Heart right ventricle (tissue), 16 donors: ENCODE data around the gene KPNB1. TPM values are rescaled to one million over a fixed set of nuclear protein-coding genes. Genes with fewer than 3 reads are reported as not detected.
"Not testable (repeated sequence)": the region's sequence is repeated elsewhere in the genome, so short reads cannot be mapped to it uniquely, and the experiment has no call there.

Experiments used
- ATAC-seq, 8 donors: fragments of 200-7000 bp; cut with Tn5 transposase; one replicate each; pipeline ENCODE4 v1.9.1; 2020; ENCODE audit warnings: mild to moderate bottlenecking in 8 of 8, moderate library complexity in 8 of 8, moderate number of reproducible peaks in 1 of 8
- DNase-seq, 2 donors: peaks; one replicate each; pipeline ENCODE4 v3.0.0-alpha.2; 2020
- H3K27ac ChIP-seq, 10 donors: fragments of 200-600 bp; sonication (generic) in 2 of 10; one replicate each; pipeline versions ENCODE4 v1.5.0 to v1.8.0; 2020 to 2022; ENCODE audit warnings: mild to moderate bottlenecking in 3 of 10
- H3K27me3 ChIP-seq, 7 donors: fragments of 200-600 bp; one replicate each; pipeline ENCODE4 v1.8.0; 2021 to 2022; ENCODE audit warnings: mild to moderate bottlenecking in 2 of 7
- H3K36me3 ChIP-seq, 9 donors: fragments of 200-600 bp; sonication (generic) in 1 of 9; one replicate each; pipeline versions ENCODE4 v1.5.0 to v1.8.0; 2020 to 2022; ENCODE audit warnings: mild to moderate bottlenecking in 2 of 9
- H3K4me1 ChIP-seq, 9 donors: fragments of 200-600 bp; sonication (generic) in 1 of 9; one replicate each; pipeline versions ENCODE4 v1.5.0 to v1.8.0; 2020 to 2022; ENCODE audit warnings: mild to moderate bottlenecking in 4 of 9
- H3K4me3 ChIP-seq, 10 donors: fragments of 200-600 bp; sonication (generic) in 2 of 10; one replicate each; pipeline versions ENCODE4 v1.5.0 to v1.8.0; 2020 to 2022; ENCODE audit warnings: mild to moderate bottlenecking in 7 of 10, moderate library complexity in 2 of 10
- H3K9me3 ChIP-seq, 11 donors: fragments of 200-600 bp in 10 of 11; sonication (generic) in 2 of 11; one replicate each; pipeline versions ENCODE4 v1.5.0 to v1.8.0; 2013 to 2022; ENCODE audit warnings: mild to moderate bottlenecking in 2 of 11, control low read depth in 1 of 11, moderate library complexity in 1 of 11
- CTCF ChIP-seq, 9 donors: fragments of 200-600 bp; sonication (generic) in 2 of 9; IDR thresholded peaks; one replicate each; pipeline versions ENCODE4 v1.5.0 to v1.8.0; 2021 to 2022; ENCODE audit warnings: antibody characterized with exemption in 9 of 9, mild to moderate bottlenecking in 5 of 9, moderate library complexity in 1 of 9
- WGBS, 2 donors: extraction: QIAGEN DNeasy Blood & Tissue Kit; methylation state at CpG; one replicate each; pipeline ENCODE4 v1.1.7; 2013; ENCODE audit warnings: inconsistent platforms in 1 of 2; 5-methylcytosine and 5-hydroxymethylcytosine counted together
- intact Hi-C, 10 donors: fragments of 100-400 bp; cut with DNase I; formaldehyde crosslinking; loops; one replicate each; pipeline versions ENCODE4 v1.11.1 to v1.14.2; 2022
- polyA plus RNA-seq, 2 donors: library from polyadenylated mRNA; stranded (reverse); fragments of 200-250 nt; gene quantifications; one replicate each; pipeline ENCODE4 v1.2.3, GENCODE V29; 2013
- total RNA-seq, 10 donors: library from RNA; stranded (reverse); fragmentation: NEBNext Ultra II Directional in 3 of 10; extraction: Animal tissue kit (Norgen Biotek cat#: 25700) in 3 of 10; gene quantifications; one replicate each; pipeline versions ENCODE4 v1.2.1 to v1.2.4, GENCODE V29; 2021 to 2023
- donor health status: Arrhythmogenic right ventricular cardiomyopathy.
- donor health status: ischemic (EF 13 %, LVEDD 7.1; RV severe dilation, severe dysfunction).
- donor health status: healthy with polysubstance abuse.
- donor health status: DM: no; HTN: yes; CAD: no.
- donor health status: DM: no; HTN: no; CAD: no.
- donor health status: ischemic (EF 25% LVEDD 6.9; RV normal size, moderate dysfunction).
- donor health status: ischemic (EF 25% LVEDD 5.7; RV mildly dilated, moderate dysfunction).
- donor health status: healthy.
- donor health status: DM: yes; HTN: yes; CAD: no.
- donor health status: Ischemic cardiomyopathy.
- donor health status: ischemic (EF 35%, LVEDD 5.7; RV mildly dilated, moderate dysfunction).
- donor health status: nonischemic (EF 11% LVEDD 7.7; RV severe dilation, severe dysfunction).
- donor health status: DM: yes; HTN: yes; CAD: no.
- donor health status: PGD.
- donor health status: ischemic (EF 29% LVEDD 5.4; RV normal size, mild dysfunction).
- donor health status: nonischemic (EF 23%, LVEDD 6.1; RV moderate dilation, normal function).

Gene KPNB1
- total and polyA plus RNA-seq, 12 donors, result 30.6 to 236 (median 182) TPM

GRCh38 chr17:47676199-47676472 is 26.4 kb downstream of the KPNB1 start:
- intact Hi-C loops, result loop anchor here in 2 of 10 donors (10.0 kb wide), 2 partner anchors 59 to 119 kb away; partner anchors contain the start of gene TBX21 (in 1 of the 2)
- ATAC-seq, result peak in 1 of 8 donors; percentile 15
- Histone ChIP-seq H3K4me1 (peaks cover 0 to 19% (median 11%) of the 10 kb centered on the region in 9 donors), H3K27me3 (no peaks in the 10 kb centered on the region), H3K27ac (peak overlapping the region in 1 of 10 donors; percentile 0), H3K9me3 (no peaks in the 10 kb centered on the region), H3K4me3 (no peak overlapping the region), H3K36me3 (peaks cover 1 to 100% (median 96%) of the 10 kb centered on the region in 9 donors)
- 65 to 76% methylated on average over 4 of the region's 4 CpGs for WGBS, 2 donors
- TF ChIP-seq CTCF (IDR thresholded peaks at IDR 0.05), result no peak
- DNase-seq, result no peak

GRCh38 chr17:47676510-47677165 is 26.9 kb downstream of the KPNB1 start:
- H3K27ac ChIP-seq, result no peak overlapping the region
- H3K4me3 ChIP-seq, result no peak overlapping the region
- H3K27me3 ChIP-seq, result no peaks in the 10 kb centered on the region
- peaks cover 0 to 19% (median 11%) of the 10 kb centered on the region in 9 donors for H3K4me1 ChIP-seq
- DNase-seq (no peak), ATAC-seq (no peak)
- H3K36me3 ChIP-seq, result peaks cover 0 to 100% (median 96%) of the 10 kb centered on the region in 9 donors
- TF ChIP-seq CTCF (IDR thresholded peaks at IDR 0.05), result no peak
- 58% methylated on average over 7 of the region's 7 CpGs for WGBS, 2 donors
- intact Hi-C loops, result loop anchor here in 2 of 10 donors (10.0 kb wide), 2 partner anchors 58 to 118 kb away; partner anchors contain the start of gene TBX21 (in 1 of the 2)
- no peaks in the 10 kb centered on the region for H3K9me3 ChIP-seq

DNA sequence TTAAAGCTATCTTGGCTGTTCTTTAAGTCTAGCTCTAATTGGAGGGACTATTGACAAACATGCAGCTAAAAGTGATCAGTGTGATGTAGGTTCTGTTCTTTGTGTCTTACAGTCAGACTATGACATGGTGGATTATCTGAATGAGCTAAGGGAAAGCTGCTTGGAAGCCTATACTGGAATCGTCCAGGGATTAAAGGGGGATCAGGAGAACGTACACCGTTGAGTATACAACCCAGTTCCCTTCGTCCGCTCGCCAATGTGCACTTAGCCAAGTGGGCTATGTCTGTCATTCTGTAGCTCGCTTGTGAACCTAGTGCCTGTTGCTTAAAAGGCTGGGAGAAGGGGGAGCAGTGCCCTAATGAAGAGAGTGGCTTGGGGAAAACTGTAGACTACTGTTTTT is 28.5 kb downstream of the KPNB1 start:
- no peaks in the 10 kb centered on the region for H3K27me3 ChIP-seq
- peaks cover 0 to 19% (median 11%) of the 10 kb centered on the region in 9 donors for H3K4me1 ChIP-seq
- no peak overlapping the region for H3K27ac ChIP-seq
- H3K4me3 ChIP-seq, result no peak overlapping the region
- no peak for DNase-seq
- WGBS, 2 donors, result 80 to 90% methylated on average over 7 of the region's 7 CpGs
- no peak for ATAC-seq
- intact Hi-C loops, result loop anchor here in 2 of 10 donors (10.0 kb wide), 2 partner anchors 57 to 117 kb away; partner anchors contain the start of gene TBX21 (in 1 of the 2)
- no peaks in the 10 kb centered on the region for H3K9me3 ChIP-seq
- peaks cover 0 to 100% (median 95%) of the 10 kb centered on the region in 9 donors for H3K36me3 ChIP-seq
- no peak for TF ChIP-seq CTCF (IDR thresholded peaks at IDR 0.05)

- Histone ChIP-seq H3K4me3 (no peak overlapping the region), H3K27me3 (no peaks in the 10 kb centered on the region), H3K4me1 (peaks cover 0 to 19% (median 3%) of the 10 kb centered on the region in 9 donors), H3K27ac (no peak overlapping the region), H3K36me3 (peaks cover 0 to 100% (median 69%) of the 10 kb centered on the region in 9 donors), H3K9me3 (no peaks in the 10 kb centered on the region)
- WGBS, 2 donors, result 92 to 94% methylated on average over 2 of the region's 2 CpGs
- DNase-seq, result no peak
- TF ChIP-seq CTCF (IDR thresholded peaks at IDR 0.05), result no peak
- intact Hi-C loops, result no loop called here
- ATAC-seq, result no peak
Measured at GRCh38 chr17:47682138-47682537, 32.4 kb downstream of the KPNB1 start.

- H3K27me3 ChIP-seq, H3K4me3 ChIP-seq, ATAC-seq, H3K27ac ChIP-seq, DNase-seq, intact Hi-C loops, H3K9me3 ChIP-seq: not testable (repeated sequence)
- Histone ChIP-seq H3K4me1 (peaks cover 0 to 25% (median 3%) of the 10 kb centered on the region in 9 donors), H3K36me3 (peaks cover 0 to 95% (median 63%) of the 10 kb centered on the region in 9 donors)
- 77 to 83% methylated on average over 4 of the region's 4 CpGs for WGBS, 2 donors
Measured at GRCh38 chr17:47682727-47683126, 33.0 kb downstream of the KPNB1 start.
